ENCODE data around the gene ENO1.

DNA sequence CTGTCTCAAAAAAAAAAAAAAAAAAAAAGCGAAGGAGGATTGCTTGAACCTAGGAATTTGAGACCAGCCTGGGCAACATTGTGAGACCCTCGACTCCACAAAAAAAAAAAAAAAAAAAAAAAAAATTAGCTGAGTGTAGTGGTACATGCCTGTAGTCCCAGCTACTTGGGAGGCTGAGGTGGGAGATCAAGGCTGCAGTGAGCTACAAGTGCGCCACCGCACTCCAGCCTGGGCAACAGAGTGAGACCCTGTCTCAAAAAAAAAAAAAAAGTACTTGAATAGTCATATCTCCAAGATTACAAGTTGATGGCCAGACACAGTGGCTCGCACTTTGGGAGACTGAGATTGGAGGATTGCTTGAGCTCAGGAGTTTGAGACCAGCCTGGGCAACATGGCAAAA, 27.4 kb downstream of the ENO1 start:
- TF ChIP-seq EP300 (IDR thresholded peaks at IDR 0.05) (no peak), POLR2AphosphoS5 (IDR thresholded peaks at IDR 0.05) (no peak), POLR2A (IDR thresholded peaks at IDR 0.05) (no peak)
- TF ChIP-seq, protein P1, sequence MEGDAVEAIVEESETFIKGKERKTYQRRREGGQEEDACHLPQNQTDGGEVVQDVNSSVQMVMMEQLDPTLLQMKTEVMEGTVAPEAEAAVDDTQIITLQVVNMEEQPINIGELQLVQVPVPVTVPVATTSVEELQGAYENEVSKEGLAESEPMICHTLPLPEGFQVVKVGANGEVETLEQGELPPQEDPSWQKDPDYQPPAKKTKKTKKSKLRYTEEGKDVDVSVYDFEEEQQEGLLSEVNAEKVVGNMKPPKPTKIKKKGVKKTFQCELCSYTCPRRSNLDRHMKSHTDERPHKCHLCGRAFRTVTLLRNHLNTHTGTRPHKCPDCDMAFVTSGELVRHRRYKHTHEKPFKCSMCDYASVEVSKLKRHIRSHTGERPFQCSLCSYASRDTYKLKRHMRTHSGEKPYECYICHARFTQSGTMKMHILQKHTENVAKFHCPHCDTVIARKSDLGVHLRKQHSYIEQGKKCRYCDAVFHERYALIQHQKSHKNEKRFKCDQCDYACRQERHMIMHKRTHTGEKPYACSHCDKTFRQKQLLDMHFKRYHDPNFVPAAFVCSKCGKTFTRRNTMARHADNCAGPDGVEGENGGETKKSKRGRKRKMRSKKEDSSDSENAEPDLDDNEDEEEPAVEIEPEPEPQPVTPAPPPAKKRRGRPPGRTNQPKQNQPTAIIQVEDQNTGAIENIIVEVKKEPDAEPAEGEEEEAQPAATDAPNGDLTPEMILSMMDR (IDR thresholded peaks at IDR 0.05), result no peak

All from sigmoid colon (tissue), 4 donors.